GM10266 (cell line): ENCODE data around the gene SARM1.
A peak's percentile ranks its signal among the peaks of the same experiment; 100 is the strongest.

Source experiments
- DNase-seq: peaks from one replicate; pipeline ENCODE4 v3.0.0; 2012; ENCODE audit errors: extremely low spot score
- TF ChIP-seq, protein P1 (sequence below): IDR thresholded peaks from 2 replicates; pipeline ENCODE4 v1.5.1; 2012; ENCODE audit warnings: mild to moderate bottlenecking, low read depth; ENCODE audit not compliant: control insufficient read depth, insufficient read depth; ENCODE audit errors: missing control alignments

SARM1 gene

DNA sequence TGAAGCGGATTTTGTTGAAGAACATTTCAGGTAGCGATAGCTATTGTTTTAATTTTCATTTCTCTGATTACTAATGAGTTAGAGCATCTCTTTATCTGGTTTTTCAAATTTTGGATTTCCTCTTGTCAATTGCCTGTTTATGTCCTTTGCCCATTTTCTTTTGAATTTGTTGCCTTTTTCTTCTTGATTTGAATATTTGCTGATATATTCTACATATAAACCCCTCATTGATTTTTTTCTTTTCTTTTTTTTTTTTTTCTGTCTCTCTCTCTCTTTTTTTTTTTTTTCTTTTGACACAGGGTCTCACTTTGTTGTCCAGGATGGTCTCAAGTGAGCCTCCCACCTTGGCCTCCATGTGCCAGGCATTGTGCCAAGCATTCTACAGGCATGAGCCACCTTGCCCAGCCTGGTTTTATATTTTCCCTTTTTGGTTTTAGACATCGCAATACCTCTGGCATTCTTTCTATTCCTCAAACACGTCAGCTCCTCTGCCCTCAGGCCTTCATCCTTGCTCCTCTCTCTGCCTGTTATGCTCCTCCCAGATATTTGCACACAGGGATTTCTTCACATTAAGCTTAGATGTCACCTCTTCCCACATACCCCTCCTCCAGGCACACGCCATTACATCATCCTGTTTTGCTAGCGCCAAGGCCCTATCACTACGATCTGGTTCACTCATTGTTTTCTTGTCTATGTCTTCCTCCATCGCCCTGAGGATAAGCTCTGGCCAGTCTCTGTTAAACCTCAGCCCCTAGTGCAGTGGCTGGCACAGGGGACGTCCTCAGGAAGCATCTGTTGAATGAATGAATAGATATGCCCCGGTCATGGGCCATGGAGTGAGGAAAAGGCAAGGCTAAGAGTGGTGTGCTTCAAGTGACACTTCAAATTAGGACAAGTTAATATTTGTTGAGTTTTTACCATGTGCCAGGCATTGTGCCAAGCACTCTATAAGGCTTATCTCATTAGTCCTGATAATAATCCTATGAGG, 8.6 kb downstream of the SARM1 start:
- TF ChIP-seq, protein P1, sequence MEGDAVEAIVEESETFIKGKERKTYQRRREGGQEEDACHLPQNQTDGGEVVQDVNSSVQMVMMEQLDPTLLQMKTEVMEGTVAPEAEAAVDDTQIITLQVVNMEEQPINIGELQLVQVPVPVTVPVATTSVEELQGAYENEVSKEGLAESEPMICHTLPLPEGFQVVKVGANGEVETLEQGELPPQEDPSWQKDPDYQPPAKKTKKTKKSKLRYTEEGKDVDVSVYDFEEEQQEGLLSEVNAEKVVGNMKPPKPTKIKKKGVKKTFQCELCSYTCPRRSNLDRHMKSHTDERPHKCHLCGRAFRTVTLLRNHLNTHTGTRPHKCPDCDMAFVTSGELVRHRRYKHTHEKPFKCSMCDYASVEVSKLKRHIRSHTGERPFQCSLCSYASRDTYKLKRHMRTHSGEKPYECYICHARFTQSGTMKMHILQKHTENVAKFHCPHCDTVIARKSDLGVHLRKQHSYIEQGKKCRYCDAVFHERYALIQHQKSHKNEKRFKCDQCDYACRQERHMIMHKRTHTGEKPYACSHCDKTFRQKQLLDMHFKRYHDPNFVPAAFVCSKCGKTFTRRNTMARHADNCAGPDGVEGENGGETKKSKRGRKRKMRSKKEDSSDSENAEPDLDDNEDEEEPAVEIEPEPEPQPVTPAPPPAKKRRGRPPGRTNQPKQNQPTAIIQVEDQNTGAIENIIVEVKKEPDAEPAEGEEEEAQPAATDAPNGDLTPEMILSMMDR = no peak
- no peak for DNase-seq

DNA sequence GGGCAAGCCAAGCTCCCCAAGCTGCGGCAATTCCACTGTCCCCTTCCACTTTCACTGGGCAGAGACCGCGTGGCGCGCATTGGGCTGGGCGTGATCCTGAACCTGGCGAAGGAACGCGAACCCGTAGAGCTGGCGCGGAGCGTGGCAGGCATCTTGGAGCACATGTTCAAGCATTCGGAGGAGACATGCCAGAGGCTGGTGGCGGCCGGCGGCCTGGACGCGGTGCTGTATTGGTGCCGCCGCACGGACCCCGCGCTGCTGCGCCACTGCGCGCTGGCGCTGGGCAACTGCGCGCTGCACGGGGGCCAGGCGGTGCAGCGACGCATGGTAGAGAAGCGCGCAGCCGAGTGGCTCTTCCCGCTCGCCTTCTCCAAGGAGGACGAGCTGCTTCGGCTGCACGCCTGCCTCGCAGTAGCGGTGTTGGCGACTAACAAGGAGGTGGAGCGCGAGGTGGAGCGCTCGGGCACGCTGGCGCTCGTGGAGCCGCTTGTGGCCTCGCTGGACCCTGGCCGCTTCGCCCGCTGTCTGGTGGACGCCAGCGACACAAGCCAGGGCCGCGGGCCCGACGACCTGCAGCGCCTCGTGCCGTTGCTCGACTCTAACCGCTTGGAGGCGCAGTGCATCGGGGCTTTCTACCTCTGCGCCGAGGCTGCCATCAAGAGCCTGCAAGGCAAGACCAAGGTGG, 9.8 kb downstream of the SARM1 start:
- TF ChIP-seq, protein P1 = peak; percentile 49
- DNase-seq = no peak

DNA sequence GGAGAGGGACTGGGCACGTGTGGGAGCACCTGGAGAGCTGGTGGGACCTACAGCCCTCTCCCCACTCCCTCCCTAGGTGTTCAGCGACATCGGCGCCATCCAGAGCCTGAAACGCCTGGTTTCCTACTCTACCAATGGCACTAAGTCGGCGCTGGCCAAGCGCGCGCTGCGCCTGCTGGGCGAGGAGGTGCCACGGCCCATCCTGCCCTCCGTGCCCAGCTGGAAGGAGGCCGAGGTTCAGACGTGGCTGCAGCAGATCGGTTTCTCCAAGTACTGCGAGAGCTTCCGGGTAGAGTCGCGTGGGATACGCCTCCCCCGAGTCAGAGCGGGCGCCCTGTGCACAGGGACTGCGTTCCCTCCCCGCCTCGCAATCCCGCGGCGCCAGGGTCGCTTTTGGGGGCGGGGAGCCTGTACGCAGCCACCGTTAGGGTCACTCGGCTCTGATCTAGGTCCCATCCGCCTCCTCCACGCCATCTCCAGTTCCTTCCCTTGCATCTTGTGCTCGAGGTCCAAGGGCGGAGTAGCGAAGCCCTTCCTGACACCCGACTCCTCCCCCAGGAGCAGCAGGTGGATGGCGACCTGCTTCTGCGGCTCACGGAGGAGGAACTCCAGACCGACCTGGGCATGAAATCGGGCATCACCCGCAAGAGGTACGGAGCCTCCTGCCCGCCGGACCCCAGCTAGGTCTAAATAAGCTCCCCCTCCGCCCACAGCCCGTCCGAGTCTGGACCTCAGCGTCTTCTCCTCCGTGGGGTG, 13.0 kb downstream of the SARM1 start:
- peak; percentile 83 for DNase-seq
- TF ChIP-seq, protein P1 = no peak

DNA sequence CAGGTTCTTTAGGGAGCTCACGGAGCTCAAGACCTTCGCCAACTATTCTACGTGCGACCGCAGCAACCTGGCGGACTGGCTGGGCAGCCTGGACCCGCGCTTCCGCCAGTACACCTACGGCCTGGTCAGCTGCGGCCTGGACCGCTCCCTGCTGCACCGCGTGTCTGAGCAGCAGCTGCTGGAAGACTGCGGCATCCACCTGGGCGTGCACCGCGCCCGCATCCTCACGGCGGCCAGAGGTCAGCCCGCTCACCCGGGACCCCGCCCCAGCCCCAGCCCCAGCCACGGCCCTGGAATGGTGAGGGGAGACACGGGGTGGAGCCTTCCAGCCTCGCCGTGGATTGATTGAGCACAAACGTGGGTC, 13.5 kb downstream of the SARM1 start:
- no peak for DNase-seq
- TF ChIP-seq, protein P1 = no peak

DNA sequence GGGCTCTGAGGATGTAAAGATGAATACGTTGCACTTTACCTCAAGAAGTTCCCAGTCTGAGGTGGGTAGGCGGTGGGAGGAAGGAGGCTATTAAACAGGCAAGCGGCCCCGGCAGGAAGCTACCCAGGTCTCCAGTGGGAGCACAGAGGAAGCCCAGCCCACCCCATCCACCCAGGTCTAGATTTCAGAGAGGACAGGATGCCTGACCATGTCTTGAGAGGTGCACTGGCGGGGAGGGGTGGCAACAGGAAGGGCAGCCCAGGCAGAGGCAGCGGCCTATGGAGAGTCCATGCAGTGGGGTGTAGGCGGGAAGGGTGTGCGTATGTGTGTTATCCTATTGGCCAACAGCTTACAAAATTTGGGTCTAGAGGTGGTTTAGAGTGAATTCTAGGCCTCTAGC, 13.9 kb downstream of the SARM1 start:
- TF ChIP-seq, protein P1 = no peak

DNA sequence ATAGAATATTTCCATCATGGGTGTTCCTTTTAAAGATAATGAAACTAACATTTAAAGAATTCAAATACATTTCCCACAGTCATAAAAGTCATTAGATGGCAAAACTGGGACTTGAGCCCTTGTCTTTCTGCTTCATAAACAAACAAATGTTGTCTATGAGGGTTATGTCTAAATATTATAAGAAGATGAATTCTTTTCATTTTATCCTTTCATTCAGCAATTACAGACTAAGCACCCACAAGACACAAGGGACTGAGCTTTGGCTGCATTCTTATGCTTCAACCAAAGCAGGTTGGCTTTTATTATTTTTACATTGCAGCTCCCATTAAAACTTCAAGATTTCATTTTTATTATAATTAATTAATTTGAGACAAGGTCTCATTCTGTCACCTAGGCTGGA, 14.9 kb downstream of the SARM1 start:
- no peak for DNase-seq
- TF ChIP-seq, protein P1 = no peak

More for the DNA sequence above, 13.9 kb downstream of the SARM1 start:
- DNase-seq = no peak
